NT2/D1 (cell line): Measurements from ENCODE around the gene SORBS1.

ENCODE experiments used
- SUZ12 ChIP-seq: IDR thresholded peaks from 2 replicates; pipeline ENCODE4 v1.6.1; 2011; ENCODE audit not compliant: insufficient read length, insufficient read depth; ENCODE audit errors: extremely low read depth
- ZNF274 ChIP-seq: IDR thresholded peaks from 2 replicates; pipeline ENCODE4 v1.6.1; 2011; ENCODE audit warnings: mild to moderate bottlenecking, low read depth, low read length

- TF ChIP-seq ZNF274 (no peak), SUZ12 (no peak)
Observed at GRCh38 chr10:95277614-95278013, 283.6 kb downstream of the SORBS1 start.
